CD1c-positive myeloid dendritic cell (primary cell): ENCODE data around the gene YIF1B.
"Not testable (repeated sequence)": the region's sequence is repeated elsewhere in the genome, so short reads cannot be mapped to it uniquely, and the experiment has no call there.

Experiments
- DNase-seq: peaks from one replicate; pipeline ENCODE4 v3.0.0-alpha.2; 2016; ENCODE audit errors: extremely low spot score

The YIF1B gene

GRCh38 chr19:38315657-38316476, at the start of gene YIF1B:
Gene YIF1B (minus strand): TSS chr19:38315947. CDS start chr19:38315917, 30 bp downstream.
- DNase-seq = peak; percentile 96

GRCh38 chr19:38362946-38363688, 47.4 kb upstream of the YIF1B start:
- DNase-seq = not testable (repeated sequence)

- DNase-seq = peak; percentile 86
These were observed 46.6 kb upstream of the YIF1B start for GRCh38 chr19:38362076-38362945.

- DNase-seq = peak; percentile 88
These were observed 45.9 kb upstream of the YIF1B start for GRCh38 chr19:38361633-38362075.

GRCh38 chr19:38360839-38361631, 45.3 kb upstream of the YIF1B start:
- DNase-seq = peak; percentile 53

- no peak for DNase-seq
These were observed 44.6 kb upstream of the YIF1B start for GRCh38 chr19:38360351-38360750.

- DNase-seq = no peak
These were observed 43.7 kb upstream of the YIF1B start for GRCh38 chr19:38359242-38360021.

GRCh38 chr19:38358071-38358470, 42.3 kb upstream of the YIF1B start:
- DNase-seq = no peak

- no peak for DNase-seq
These were observed 40.3 kb upstream of the YIF1B start for GRCh38 chr19:38355728-38356725.

- DNase-seq = no peak
These were observed 36.9 kb upstream of the YIF1B start for GRCh38 chr19:38352611-38353010.

- DNase-seq = no peak
These were observed 36.2 kb upstream of the YIF1B start for GRCh38 chr19:38351865-38352395.

GRCh38 chr19:38350883-38351282, 35.1 kb upstream of the YIF1B start:
- no peak for DNase-seq

GRCh38 chr19:38346837-38347236, 31.1 kb upstream of the YIF1B start:
- no peak for DNase-seq

- no peak for DNase-seq
These were observed 25.2 kb upstream of the YIF1B start for GRCh38 chr19:38340927-38341326.

- DNase-seq = not testable (repeated sequence)
These were observed 23.3 kb upstream of the YIF1B start for GRCh38 chr19:38339011-38339410.

- no peak for DNase-seq
These were observed 21.6 kb upstream of the YIF1B start for GRCh38 chr19:38337360-38337653.

GRCh38 chr19:38336638-38337359, 21.1 kb upstream of the YIF1B start:
- DNase-seq = peak; percentile 98

GRCh38 chr19:38335949-38336637, 20.3 kb upstream of the YIF1B start:
- peak; percentile 96 for DNase-seq
